Measurements from ENCODE around the gene TFDP2. TPM values are rescaled to one million over a fixed set of nuclear protein-coding genes. Genes with fewer than 3 reads are reported as not detected.
A peak's percentile ranks its signal among the peaks of the same experiment; 100 is the strongest.
"Not testable (repeated sequence)": the region's sequence is repeated elsewhere in the genome, so short reads cannot be mapped to it uniquely, and the experiment has no call there.

TFDP2 gene
- polyA plus RNA-seq, 5 donors = 38.7 to 61.2 (median 56.2) TPM

GRCh38 chr3:142027300-142027699, 122.0 kb downstream of the TFDP2 start:
- DNase-seq = peak in 1 of 2 donors; percentile 2

DNA sequence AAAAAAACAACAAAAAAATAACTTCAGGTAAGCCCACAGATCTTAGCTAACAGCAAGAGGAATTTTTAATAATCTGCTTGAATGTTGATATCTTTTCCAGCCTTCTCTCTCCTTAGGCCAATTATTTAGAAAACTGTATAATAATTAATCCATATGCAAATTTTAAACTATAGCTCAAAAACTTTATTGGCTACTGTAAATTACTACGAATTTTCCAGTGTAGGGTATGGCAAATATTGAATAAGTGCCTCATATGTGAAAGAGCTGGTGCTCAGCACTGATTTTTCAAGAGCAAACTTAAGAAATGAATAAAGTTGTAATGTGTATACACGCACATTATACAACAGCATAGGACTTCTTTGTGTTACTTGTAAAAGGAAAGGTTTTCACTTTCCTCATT, 123.0 kb downstream of the TFDP2 start:
- no peak for DNase-seq

DNA sequence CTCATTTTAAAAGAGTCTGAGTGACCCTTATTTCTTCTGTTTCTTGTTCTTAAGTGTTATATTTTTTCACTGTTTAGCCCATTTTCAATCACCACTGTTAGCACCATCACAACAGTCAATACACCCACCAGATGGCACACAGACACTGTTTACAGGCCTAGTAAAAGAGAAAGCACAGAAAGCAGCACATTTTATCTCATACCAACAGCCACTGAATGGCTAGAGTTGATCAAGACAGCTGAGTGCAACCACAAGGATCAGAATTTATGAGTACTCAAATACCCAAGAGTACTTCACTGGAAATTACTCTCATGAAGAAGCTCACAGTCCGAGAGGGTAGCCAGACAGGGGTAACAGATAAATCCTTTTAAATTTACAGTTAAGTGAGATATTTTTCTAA, 127.0 kb downstream of the TFDP2 start:
- DNase-seq = no peak

DNA sequence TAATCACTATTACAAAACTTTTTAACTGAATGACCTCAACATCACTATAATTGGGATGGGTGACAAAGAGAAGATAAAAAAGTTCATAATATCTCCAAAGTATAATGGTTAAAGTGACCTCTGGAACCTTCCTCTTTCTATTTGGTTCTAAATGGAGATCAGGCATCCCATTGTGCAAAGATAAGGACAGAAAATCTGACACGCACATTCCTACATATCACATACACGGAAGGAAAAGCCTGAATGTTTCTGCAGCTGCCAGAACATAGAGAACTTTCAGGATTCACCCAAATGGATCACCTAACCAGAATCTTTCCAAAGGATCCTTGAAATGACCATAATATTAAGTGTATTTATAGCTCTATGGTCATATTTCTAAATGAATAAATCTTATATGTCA, 128.2 kb downstream of the TFDP2 start:
- no peak for DNase-seq

DNA sequence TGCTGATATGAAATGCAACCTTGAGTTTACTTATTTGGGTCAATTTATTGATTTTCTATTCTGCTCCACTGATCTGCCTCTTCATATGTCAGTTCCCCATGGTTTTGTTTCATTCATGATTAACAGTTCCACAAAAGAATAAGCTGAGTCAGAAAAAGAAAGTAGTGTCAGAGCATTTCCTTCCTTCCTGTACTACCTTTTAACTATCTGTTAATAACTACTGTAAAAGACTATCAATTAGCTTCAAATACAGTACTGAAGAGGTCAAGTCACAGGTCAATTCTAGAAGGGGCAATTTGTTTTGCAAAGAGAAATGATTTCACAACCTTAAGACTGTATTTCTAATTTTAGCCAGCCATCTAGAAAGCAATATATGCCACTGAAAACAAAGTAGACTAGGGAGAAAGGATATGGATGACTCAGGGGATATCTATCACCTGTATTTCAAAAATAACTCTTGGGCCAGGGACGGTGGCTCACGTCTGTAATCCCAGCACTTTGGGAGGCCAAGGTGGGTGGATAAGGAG, 129.5 kb downstream of the TFDP2 start:
- no peak for DNase-seq

DNA sequence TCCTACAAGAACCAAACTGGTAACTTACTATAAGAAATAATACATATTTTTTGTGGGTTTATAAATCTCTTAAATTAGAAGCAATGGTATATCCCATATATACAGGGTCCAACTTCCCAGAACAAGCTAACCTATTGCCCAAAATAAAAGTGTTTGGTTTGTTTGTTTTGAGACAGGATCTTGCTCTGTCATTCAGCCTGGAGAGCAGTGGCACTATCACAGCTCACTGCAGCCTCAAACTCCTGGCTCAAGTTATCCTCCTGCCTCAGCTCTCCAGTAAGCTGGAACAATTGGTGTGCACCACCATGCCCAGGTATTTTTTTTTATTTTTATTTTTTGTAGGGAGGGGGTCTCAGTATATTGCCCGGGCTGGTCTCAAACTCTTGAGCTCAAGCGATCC, 135.4 kb downstream of the TFDP2 start:
- no peak for DNase-seq

DNA sequence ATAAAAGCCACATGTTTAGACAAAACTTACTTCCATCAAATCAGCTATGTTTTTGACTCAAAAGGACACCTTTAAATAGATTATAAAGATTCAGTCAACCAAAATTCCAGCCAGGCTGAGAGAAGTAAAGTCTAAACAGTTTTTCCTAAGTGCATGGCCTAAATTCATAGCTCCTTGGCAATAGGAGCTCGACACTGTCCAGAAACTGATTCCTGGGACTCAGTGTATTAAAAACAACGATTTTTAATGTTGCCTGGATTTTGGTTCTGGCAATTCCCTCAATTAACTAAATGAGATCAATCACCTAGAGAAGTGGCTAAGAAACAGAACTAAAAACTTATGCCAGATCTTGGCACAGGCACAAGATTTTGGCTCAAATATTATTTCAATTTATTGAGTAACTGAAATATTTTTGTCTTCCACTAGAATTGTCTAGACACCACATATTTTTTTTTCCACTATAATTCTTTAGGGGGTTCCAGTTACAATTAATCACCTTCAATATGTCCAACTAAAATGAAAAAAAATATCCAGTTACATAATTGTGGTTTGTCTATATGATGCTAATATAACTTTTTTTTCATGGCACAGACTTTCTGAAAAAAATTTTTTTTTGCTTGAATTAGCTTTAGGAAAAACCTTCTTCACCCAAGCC, 135.9 kb downstream of the TFDP2 start:
- DNase-seq = no peak

DNA sequence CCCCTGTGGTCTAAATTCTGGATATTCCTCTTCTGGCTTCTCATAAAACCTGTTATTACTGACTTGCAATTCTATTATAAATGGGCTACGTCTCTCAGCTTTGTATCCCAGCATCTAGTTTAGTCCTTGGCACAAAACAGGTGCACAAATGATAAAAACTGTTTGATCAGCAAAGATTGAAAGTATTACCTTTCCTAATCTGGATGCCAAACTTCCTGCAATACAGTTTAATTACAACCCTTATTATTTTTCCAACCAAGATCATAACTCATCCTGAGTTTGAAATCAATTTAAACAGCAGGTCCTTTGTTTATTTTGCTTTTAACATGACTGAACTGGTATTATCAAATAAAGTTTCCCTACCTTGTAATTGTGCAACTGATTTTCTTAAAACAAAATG, 140.3 kb downstream of the TFDP2 start:
- DNase-seq = no peak

DNA sequence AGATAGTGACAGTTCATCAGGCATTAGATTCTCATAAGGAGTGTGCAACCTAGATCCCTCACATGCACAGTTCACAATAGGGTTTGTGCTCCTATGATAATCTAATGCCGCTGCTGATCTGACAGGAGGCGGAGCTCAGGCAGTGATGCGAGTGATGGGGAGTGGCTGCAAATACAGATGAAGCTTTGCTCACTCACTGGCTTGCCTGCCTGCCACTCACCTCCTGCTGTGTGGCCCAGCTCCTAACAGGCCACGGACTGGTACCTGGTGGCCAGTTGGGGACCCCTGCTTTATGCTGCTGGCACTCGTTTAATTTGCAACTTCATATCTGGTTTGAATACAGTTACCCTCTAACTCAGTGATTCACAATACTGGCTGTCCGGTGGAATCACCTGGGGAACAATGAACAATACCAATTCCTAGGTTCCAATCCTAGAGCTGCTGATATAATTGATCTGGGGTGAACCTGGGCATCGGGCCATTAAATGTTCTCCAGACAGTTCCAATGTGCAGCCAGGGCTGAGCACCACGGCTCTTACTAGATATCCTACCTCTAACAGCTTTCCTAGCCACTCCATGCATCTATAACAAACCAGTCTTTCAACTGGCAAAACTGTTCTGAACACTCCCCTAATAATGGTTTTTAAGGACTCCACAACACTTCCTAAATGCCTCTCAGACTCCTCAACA, 141.5 kb downstream of the TFDP2 start:
- no peak for DNase-seq

GRCh38 chr3:142004957-142005356, 144.4 kb downstream of the TFDP2 start:
- DNase-seq = not testable (repeated sequence)

- DNase-seq = no peak
These were observed 145.3 kb downstream of the TFDP2 start for GRCh38 chr3:142004025-142004424.

DNA sequence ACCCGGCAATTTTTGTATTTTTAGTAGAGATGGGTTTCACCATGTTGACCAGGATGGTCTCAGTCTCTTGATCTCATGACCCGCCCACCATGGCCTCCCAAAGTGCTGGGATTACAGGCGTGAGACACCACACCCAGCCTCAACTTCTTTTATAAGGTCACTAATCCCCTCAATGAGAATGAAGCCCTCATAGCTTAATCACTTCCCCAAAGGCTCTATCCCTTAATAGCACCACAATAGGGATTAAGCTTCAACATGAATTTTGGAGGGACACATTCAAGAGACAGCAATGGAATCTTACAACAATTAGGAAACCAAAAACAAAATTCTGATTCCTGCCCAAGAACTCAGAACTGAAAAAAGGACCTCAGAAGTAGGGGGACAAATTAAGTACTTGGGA, 146.1 kb downstream of the TFDP2 start:
- DNase-seq = no peak

GRCh38 chr3:142000325-142000870, 148.9 kb downstream of the TFDP2 start:
- no peak for DNase-seq

- peak in 1 of 2 donors; percentile 16 for DNase-seq
These were observed 150.6 kb downstream of the TFDP2 start for GRCh38 chr3:141998669-141999290.

DNA sequence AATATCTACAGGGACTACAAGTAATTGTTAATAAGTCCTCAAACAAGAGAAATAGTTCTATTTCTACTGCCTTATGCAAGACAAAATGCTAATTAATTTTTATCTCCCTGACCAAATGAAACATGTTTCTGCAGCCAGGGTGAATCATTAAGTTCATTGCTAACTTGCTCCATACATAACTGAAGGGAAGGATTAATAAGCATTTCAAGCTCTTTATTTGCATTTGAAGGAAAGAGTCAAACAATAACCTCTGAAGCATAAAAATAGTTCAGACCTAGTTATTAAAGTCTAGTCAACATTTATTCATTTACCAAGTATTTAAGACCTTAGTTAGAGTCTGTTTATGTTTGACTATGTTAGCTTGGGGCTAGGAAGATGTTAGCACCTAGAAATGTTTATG, 152.9 kb downstream of the TFDP2 start:
- no peak for DNase-seq

DNA sequence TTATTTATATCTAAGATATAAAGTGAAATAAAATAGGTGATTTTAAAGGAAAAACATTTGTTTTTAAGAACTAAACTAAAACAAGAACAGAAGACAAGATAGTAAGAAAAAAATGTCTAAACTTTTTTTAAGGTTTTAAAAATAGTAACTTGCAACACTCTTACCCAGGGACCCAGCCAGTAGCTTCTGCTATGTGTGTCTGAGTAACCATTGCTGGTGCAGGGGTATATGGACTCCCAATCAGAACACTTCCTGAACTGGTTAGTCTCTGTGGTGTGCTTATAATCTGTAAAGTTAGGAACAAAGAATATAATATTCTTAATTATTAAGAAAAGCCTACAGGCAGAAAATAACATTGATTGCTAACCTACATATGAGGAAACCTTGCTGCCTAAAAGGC, 154.5 kb downstream of the TFDP2 start:
- DNase-seq = no peak

DNA sequence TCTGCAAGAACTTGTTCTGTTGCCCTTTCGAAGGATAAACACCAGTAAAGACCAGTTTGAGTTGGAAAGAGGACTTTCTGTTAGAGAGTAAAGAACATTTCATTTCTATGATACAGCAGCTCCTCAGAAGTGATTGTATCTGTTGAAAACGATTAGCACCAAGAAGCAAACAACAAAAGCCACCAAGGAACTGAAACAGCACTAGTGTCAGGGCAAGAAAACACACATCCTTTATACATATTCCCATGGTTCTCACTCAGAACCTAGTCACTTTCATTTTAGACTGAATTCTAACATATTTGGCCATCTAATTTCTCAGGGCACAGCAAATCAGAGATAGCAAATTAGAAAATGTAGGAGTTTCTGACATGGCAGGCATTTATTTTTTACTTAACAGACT, 156.8 kb downstream of the TFDP2 start:
- DNase-seq = no peak

DNA sequence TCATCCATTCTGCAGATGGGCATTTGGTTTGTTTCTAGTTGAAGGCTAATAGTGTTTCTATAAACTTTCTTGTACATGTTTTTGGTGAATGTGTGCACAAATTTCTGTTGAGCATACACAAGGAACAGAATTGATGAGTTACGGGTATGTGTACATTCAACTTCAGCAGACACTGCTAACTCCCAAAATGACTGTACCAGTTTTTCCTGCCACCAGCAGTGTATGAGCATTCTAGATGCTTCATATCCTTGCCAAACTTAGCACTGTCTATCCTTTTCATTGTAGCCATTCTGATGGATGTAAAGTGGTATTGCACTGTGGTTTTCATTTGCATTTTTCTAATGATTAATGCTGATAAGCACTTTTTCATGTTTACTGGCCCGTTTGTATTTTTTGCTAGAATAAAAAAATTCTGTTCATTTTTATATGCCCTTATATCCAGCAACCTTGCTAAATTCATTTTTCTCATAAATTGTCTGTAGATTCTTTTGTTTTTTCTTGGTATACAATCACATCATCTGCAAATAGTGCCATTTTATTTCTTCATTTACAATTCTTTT, 162.7 kb downstream of the TFDP2 start:
- DNase-seq = no peak

GRCh38 chr3:141981084-141981483, 168.3 kb downstream of the TFDP2 start:
- DNase-seq = no peak

- no peak for DNase-seq
These were observed 170.2 kb downstream of the TFDP2 start for GRCh38 chr3:141979050-141979671.

DNA sequence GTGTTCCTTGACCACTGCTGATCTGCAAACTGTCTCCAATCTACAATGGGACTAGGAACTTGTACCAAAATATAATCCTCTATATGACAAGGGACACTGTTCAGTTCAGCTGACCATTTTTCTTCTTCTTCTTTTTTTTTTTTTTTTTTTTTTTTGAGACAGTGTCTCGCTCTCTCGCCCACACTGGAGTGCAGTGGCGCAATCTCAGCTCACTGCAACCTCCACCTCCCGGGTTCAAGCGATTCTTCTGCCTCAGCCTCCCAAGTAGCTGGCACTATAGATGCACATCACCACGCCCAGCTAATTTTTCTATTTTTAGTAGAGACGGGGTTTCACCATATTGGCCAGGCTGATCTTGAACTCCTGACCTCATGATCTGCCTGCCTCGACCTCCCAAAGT, 174.6 kb downstream of the TFDP2 start:
- not testable (repeated sequence) for DNase-seq

GRCh38 chr3:141972399-141972798, 176.9 kb downstream of the TFDP2 start:
- no peak for DNase-seq
